Cardiac muscle cell (in vitro differentiated cells and primary cell): Measurements from ENCODE around the gene CXCL10. TPM values are rescaled to one million over a fixed set of nuclear protein-coding genes. Genes with fewer than 3 reads are reported as not detected.

Experiments used
- DNase-seq, 2 donors: peaks; one replicate each; pipeline versions ENCODE4 v3.0.0 to v3.0.0-alpha.2; 2010 to 2017; ENCODE audit warnings: low read depth in 1 of 2, low spot score in 1 of 2
- H3K27ac ChIP-seq: fragments of 200-600 bp; sonication (generic); 2 replicates; pipeline ENCODE4 v1.5.1; 2016
- H3K27me3 ChIP-seq: fragments of 200-600 bp; sonication (generic); 2 replicates; pipeline ENCODE4 v1.6.0; 2016; ENCODE audit warnings: control low read depth
- H3K36me3 ChIP-seq: fragments of 200-600 bp; sonication (generic); 2 replicates; pipeline ENCODE4 v1.5.1; 2016; ENCODE audit warnings: control low read depth
- H3K4me1 ChIP-seq: fragments of 200-600 bp; sonication (generic); 2 replicates; pipeline ENCODE4 v1.8.1; 2017; ENCODE audit warnings: low read depth, mild to moderate bottlenecking, mixed run types
- H3K4me3 ChIP-seq: fragments of 200-600 bp; sonication (generic); 2 replicates; pipeline ENCODE4 v1.5.1; 2016; ENCODE audit warnings: mild to moderate bottlenecking
- H3K9me3 ChIP-seq: fragments of 200-600 bp; sonication (generic); 2 replicates; pipeline ENCODE4 v1.5.1; 2017; ENCODE audit warnings: low read depth, mild to moderate bottlenecking, control low read depth
- polyA plus RNA-seq: library from polyadenylated mRNA; unstranded; fragments of >200 nt; fragmentation: Nextera tagmentation; extraction: Ambion mirVana; gene quantifications from 2 replicates; pipeline ENCODE4 v1.2.1, GENCODE V29; 2016
- total RNA-seq: library from RNA; depleted of rRNA; stranded (reverse); fragments of >200 nt; gene quantifications from 2 replicates; pipeline ENCODE4 v1.2.3, GENCODE V29; 2016
- TF ChIP-seq, protein P1 (sequence below): IDR thresholded peaks from 2 replicates; pipeline ENCODE4 v1.5.1; 2012; ENCODE audit warnings: low read depth, mild to moderate bottlenecking, low read length

The CXCL10 gene
- total and polyA plus RNA-seq, 2 experiments from 2014 or later, result not detected

DNA sequence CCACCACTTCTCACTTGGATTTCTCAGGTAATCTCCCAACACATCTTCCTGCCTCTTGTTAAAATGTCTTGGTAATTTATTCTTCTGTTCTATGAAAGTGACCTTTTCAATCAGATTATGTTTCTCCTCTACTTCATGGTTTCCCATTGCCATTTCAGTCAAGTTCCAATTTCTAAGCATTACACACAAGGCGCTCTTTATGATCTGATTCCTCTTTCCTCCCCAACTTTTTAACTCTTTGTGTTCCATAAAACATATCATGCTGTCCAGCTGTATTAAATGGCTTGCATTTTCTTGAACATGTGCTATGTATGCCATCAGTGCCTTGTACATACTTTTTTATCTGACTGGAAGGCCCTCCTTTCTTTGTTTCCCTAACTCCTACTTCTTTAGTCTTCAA, 38.1 kb upstream of the CXCL10 start:
- H3K36me3 ChIP-seq, result no peaks in the 10 kb centered on the region
- H3K4me3 ChIP-seq, result no peak overlapping the region
- no peaks in the 10 kb centered on the region for H3K9me3 ChIP-seq
- DNase-seq, result no peak
- no peaks in the 10 kb centered on the region for H3K4me1 ChIP-seq
- TF ChIP-seq, protein P1, sequence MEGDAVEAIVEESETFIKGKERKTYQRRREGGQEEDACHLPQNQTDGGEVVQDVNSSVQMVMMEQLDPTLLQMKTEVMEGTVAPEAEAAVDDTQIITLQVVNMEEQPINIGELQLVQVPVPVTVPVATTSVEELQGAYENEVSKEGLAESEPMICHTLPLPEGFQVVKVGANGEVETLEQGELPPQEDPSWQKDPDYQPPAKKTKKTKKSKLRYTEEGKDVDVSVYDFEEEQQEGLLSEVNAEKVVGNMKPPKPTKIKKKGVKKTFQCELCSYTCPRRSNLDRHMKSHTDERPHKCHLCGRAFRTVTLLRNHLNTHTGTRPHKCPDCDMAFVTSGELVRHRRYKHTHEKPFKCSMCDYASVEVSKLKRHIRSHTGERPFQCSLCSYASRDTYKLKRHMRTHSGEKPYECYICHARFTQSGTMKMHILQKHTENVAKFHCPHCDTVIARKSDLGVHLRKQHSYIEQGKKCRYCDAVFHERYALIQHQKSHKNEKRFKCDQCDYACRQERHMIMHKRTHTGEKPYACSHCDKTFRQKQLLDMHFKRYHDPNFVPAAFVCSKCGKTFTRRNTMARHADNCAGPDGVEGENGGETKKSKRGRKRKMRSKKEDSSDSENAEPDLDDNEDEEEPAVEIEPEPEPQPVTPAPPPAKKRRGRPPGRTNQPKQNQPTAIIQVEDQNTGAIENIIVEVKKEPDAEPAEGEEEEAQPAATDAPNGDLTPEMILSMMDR, result no peak
- no peak overlapping the region for H3K27ac ChIP-seq
- no peaks in the 10 kb centered on the region for H3K27me3 ChIP-seq

DNA sequence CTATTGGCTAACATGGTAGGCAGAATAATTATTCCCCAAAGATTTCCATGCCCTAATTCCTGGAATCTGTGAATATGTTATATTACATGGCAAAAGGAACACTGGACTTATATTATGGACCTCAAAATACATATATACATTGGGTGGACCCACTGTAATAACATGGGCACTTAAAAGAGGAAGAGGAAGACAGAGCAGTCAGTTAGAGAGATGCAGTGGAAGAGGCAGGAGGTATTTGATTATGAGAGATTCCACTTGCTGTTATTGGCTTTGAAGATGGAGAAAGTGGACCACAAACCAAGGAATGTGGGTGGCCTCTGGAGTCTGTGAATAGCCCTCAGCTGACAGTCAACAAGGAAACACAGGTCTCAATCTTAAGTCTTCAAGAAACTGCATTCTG, 37.2 kb upstream of the CXCL10 start:
- TF ChIP-seq, protein P1, result no peak
- no peak for DNase-seq
- Histone ChIP-seq H3K27ac (no peak overlapping the region), H3K27me3 (no peaks in the 10 kb centered on the region), H3K36me3 (no peaks in the 10 kb centered on the region), H3K4me3 (no peak overlapping the region), H3K4me1 (no peaks in the 10 kb centered on the region), H3K9me3 (no peaks in the 10 kb centered on the region)

DNA sequence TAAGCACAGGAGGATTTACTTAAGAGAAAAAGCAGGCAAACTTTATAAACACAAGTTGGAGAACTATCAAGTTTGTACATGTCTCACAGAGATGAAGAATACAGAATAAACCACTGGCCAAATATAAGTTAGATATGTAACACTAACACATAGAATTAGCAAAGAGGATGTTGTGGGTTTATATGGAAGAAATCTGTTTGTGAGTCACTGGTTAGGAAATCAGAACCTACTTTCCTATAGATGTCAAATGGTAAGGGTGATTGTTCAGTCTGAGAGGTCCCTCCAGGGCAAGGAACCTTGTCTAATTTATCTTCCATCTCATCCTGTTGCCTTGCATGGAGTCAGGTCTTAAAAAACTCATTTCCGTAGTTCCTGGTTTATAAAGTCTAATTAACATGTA, 36.5 kb upstream of the CXCL10 start:
- Histone ChIP-seq H3K27me3 (no peaks in the 10 kb centered on the region), H3K27ac (no peak overlapping the region), H3K9me3 (no peaks in the 10 kb centered on the region), H3K36me3 (no peaks in the 10 kb centered on the region), H3K4me3 (no peak overlapping the region), H3K4me1 (no peaks in the 10 kb centered on the region)
- peak in 1 of 2 donors; percentile 16 for DNase-seq
- TF ChIP-seq, protein P1, result no peak

DNA sequence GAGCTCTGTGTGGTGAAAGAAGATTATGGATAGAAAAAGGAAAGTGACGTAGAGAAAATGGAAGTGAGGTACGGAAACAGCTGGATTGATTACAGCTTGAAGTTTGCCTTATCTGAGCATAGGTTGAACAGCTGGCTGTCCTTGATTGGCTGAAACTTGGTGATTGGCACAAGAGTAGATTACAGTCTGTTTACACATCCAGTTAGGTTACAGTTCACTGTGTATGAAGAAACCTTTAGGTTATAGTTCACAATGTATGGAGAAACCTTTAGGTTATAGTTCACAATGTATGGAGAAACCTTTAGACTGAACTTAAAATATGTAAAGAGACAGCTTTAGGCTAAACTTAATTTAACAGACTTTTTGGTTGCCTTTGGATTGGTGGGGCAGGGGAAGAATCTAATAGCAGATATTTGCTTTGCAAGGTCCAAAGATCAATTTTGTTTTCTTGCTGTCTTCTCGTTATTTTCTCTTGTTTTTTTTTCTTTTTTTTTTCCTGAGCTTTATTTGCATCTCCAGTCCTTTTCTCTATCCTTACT, 35.7 kb upstream of the CXCL10 start:
- Histone ChIP-seq H3K9me3 (no peaks in the 10 kb centered on the region), H3K4me1 (no peaks in the 10 kb centered on the region), H3K36me3 (no peaks in the 10 kb centered on the region), H3K4me3 (no peak overlapping the region), H3K27me3 (no peaks in the 10 kb centered on the region), H3K27ac (no peak overlapping the region)
- TF ChIP-seq, protein P1, result no peak
- DNase-seq, result peak in 1 of 2 donors; percentile 24

DNA sequence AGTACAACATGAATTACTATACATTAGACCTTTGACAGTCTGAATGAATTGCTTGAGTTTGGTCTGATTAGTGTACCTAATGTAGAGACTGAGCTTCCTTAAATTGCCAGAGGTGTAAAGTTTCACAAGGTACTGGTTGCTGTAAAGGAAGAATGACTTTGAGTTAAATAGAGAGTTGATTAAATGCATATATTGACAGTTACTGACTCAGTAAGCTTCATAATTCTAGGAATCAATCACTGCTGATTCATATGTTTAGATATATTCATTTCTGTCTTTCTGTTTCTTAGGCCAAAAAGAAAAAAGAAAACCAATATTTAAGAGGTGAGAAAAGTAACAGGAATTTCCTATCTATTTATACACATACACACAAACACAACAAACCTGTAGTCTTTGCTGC, 35.0 kb upstream of the CXCL10 start:
- Histone ChIP-seq H3K9me3 (no peaks in the 10 kb centered on the region), H3K4me3 (no peak overlapping the region), H3K27me3 (no peaks in the 10 kb centered on the region), H3K27ac (no peak overlapping the region), H3K4me1 (no peaks in the 10 kb centered on the region), H3K36me3 (no peaks in the 10 kb centered on the region)
- TF ChIP-seq, protein P1, result no peak
- DNase-seq, result no peak

DNA sequence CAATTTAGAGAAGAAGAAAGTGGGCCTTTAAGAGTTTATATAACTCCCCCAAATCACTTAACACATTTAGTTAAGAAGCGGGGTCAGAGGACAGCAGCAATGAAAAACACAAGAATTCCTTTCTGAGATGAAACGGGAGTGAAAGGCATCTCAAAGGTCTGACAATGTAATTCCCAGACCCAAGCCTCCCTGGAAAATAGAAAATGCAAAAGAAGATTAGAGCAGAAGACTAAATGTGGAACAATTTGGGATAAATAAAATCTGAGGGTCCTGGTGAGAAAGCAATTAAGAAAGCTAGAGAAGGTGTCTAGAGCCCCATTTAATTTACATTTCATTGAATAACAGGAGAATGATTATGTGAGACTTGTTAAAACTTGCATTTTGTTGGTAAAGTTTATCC, 32.1 kb upstream of the CXCL10 start:
- Histone ChIP-seq H3K9me3 (no peaks in the 10 kb centered on the region), H3K27ac (no peak overlapping the region), H3K4me1 (no peaks in the 10 kb centered on the region), H3K36me3 (no peaks in the 10 kb centered on the region), H3K27me3 (no peaks in the 10 kb centered on the region), H3K4me3 (no peak overlapping the region)
- TF ChIP-seq, protein P1, result no peak
- no peak for DNase-seq
